Caco-2 (cell line): ENCODE results near the gene DIAPH3. TPM values are rescaled to one million over a fixed set of nuclear protein-coding genes. Genes with fewer than 3 reads are reported as not detected.

ENCODE experiments used
- BruUV-seq: library from RNA; stranded (reverse); fragments of 400-500 nt; replicated peaks from 2 replicates; lab custom pipeline; 2021; lab: Mats Ljungman, UMichigan
- CTCF ChIA-PET: fragments of 300-600 bp; sonication (Branson Sonifier 250); formaldehyde crosslinking; loops from one replicate; lab custom pipeline; 2022; ENCODE audit warnings: antibody characterized with exemption; lab: Charles Lee
- POLR2A ChIA-PET: fragments of 300-600 bp; sonication (Branson Sonifier 250); formaldehyde crosslinking; loops from one replicate; lab custom pipeline; 2022; ENCODE audit warnings: antibody characterized with exemption; lab: Charles Lee
- DNase-seq, 2 experiments: peaks; one replicate each; pipeline versions ENCODE4 v3.0.0 to v3.0.0-alpha.2; 2020 to 2022
- H3K27me3 ChIP-seq: replicated peaks from 2 replicates; pipeline ENCODE4 v1.6.0; 2011; ENCODE audit warnings: low read length; ENCODE audit not compliant: control insufficient read depth, insufficient read depth
- H3K36me3 ChIP-seq: 2 replicates; pipeline ENCODE4 v1.5.1; 2011; ENCODE audit warnings: low read length; ENCODE audit not compliant: control insufficient read depth, insufficient read depth
- H3K4me1 ChIP-seq: fragments of 250-450 bp; sonication (Bioruptor Pico); 2 replicates; pipeline ENCODE4 v1.5.1; 2020; ENCODE audit warnings: mild to moderate bottlenecking
- H3K4me3 ChIP-seq: 2 replicates; pipeline ENCODE4 v1.5.1; 2011; ENCODE audit warnings: low read depth, mild to moderate bottlenecking, control low read depth, low read length
- H3K9me3 ChIP-seq: fragments of 250-450 bp; sonication (Bioruptor Pico); 2 replicates; pipeline ENCODE4 v1.5.1; 2020; ENCODE audit warnings: mild to moderate bottlenecking, moderate library complexity
- H3K27ac Mint-ChIP-seq: one replicate; pipeline ENCODE4 v1.8.0; 2022; ENCODE audit warnings: mixed read lengths; ENCODE audit not compliant: unreplicated experiment
- H3K27me3 Mint-ChIP-seq: one replicate; pipeline ENCODE4 v1.8.0; 2022; ENCODE audit warnings: mixed read lengths; ENCODE audit not compliant: insufficient read depth, unreplicated experiment
- H3K36me3 Mint-ChIP-seq: one replicate; pipeline ENCODE4 v1.8.0; 2022; ENCODE audit warnings: mild to moderate bottlenecking, mixed read lengths; ENCODE audit not compliant: insufficient read depth, unreplicated experiment
- H3K4me1 Mint-ChIP-seq: one replicate; pipeline ENCODE4 v1.8.0; 2022; ENCODE audit warnings: low read depth, mixed read lengths; ENCODE audit not compliant: unreplicated experiment
- H3K4me3 Mint-ChIP-seq: one replicate; pipeline ENCODE4 v1.8.0; 2022; ENCODE audit warnings: mild to moderate bottlenecking, moderate library complexity, mixed read lengths; ENCODE audit not compliant: unreplicated experiment
- H3K9me3 Mint-ChIP-seq: one replicate; pipeline ENCODE4 v1.8.0; 2022; ENCODE audit warnings: mixed read lengths; ENCODE audit not compliant: unreplicated experiment
- CTCF ChIP-seq, 2 experiments: fragments of 200-600 bp in 1 of 2; IDR thresholded peaks; 1 replicate in 1 of 2; 2 replicates in 1 of 2; pipeline versions ENCODE4 v1.5.1 to v1.8.0; 2011 to 2022; ENCODE audit warnings: antibody characterized with exemption in 1 of 2, control low read depth in 1 of 2, inconsistent platforms in 1 of 2, low read depth in 1 of 2, low read length in 1 of 2, mild to moderate bottlenecking in 1 of 2, moderate library complexity in 1 of 2; ENCODE audit not compliant: insufficient read depth in 1 of 2, severe bottlenecking in 1 of 2, unreplicated experiment in 1 of 2
- intact Hi-C: fragments of 100-400 bp; cut with micrococcal nuclease; formaldehyde crosslinking; loops from one replicate; pipeline ENCODE4 v1.10.0; 2022; ENCODE audit not compliant: unreplicated experiment
- total RNA-seq: library from RNA; stranded (reverse); gene quantifications from 2 replicates; pipeline ENCODE4 v1.2.3, GENCODE V29; 2022

The DIAPH3 gene
- total RNA-seq, 1 experiment from 2014 or later = 60.6 TPM

- ChIA-PET POLR2A (no interaction called here), CTCF (no interaction called here)
- Mint-ChIP-seq H3K27me3 (no peaks in the 10 kb centered on the region), H3K9me3 (no peaks in the 10 kb centered on the region), H3K4me1 (no peaks in the 10 kb centered on the region), H3K36me3 (peaks cover 30% of the 10 kb centered on the region), H3K4me3 (no peak overlapping the region), H3K27ac (no peak overlapping the region)
- DNase-seq = no peak
- TF ChIP-seq CTCF (IDR thresholded peaks at IDR 0.05; ENCODE audit: insufficient read depth in 1 of 2, low read depth in 1 of 2, low read length in 1 of 2, severe bottlenecking in 1 of 2, unreplicated experiment in 1 of 2) = no peak
- H3K36me3 ChIP-seq = no peaks in the 10 kb centered on the region
- BruUV-seq = no TSS peak
- no peaks in the 10 kb centered on the region for H3K9me3 ChIP-seq
- H3K4me1 ChIP-seq = no peaks in the 10 kb centered on the region
- no peak overlapping the region for H3K4me3 ChIP-seq
- no peaks in the 10 kb centered on the region for H3K27me3 ChIP-seq
- intact Hi-C loops = no loop called here
These were observed 200.3 kb downstream of the DIAPH3 start for GRCh38 chr13:59963383-59963782.

GRCh38 chr13:59962343-59962742 lies 201.4 kb downstream of the DIAPH3 start:
- ChIA-PET CTCF (interaction anchor here (0.6 to 0.7 kb wide), 2 partner anchors 9 to 247 kb away, joined by 3 to 5 read pairs; no protein-coding TSS in a partner anchor), POLR2A (no interaction called here)
- Mint-ChIP-seq H3K9me3 (no peaks in the 10 kb centered on the region), H3K27me3 (no peaks in the 10 kb centered on the region), H3K4me1 (no peaks in the 10 kb centered on the region), H3K4me3 (no peak overlapping the region), H3K36me3 (peaks cover 28% of the 10 kb centered on the region), H3K27ac (no peak overlapping the region)
- no TSS peak for BruUV-seq
- no peaks in the 10 kb centered on the region for H3K27me3 ChIP-seq
- intact Hi-C loops = no loop called here
- no peaks in the 10 kb centered on the region for H3K9me3 ChIP-seq
- H3K4me3 ChIP-seq = no peak overlapping the region
- no peaks in the 10 kb centered on the region for H3K4me1 ChIP-seq
- no peak for DNase-seq
- TF ChIP-seq CTCF (IDR thresholded peaks at IDR 0.05; ENCODE audit: insufficient read depth in 1 of 2, low read depth in 1 of 2, low read length in 1 of 2, severe bottlenecking in 1 of 2, unreplicated experiment in 1 of 2) = no peak
- no peaks in the 10 kb centered on the region for H3K36me3 ChIP-seq

GRCh38 chr13:59960683-59961082 lies 203.0 kb downstream of the DIAPH3 start:
- Histone ChIP-seq H3K4me3 (no peak overlapping the region), H3K36me3 (no peaks in the 10 kb centered on the region), H3K27me3 (no peaks in the 10 kb centered on the region), H3K9me3 (no peaks in the 10 kb centered on the region), H3K4me1 (no peaks in the 10 kb centered on the region)
- Mint-ChIP-seq H3K9me3 (peaks cover 5% of the 10 kb centered on the region), H3K4me3 (no peak overlapping the region), H3K4me1 (no peaks in the 10 kb centered on the region), H3K36me3 (peaks cover 42% of the 10 kb centered on the region), H3K27ac (no peak overlapping the region), H3K27me3 (no peaks in the 10 kb centered on the region)
- DNase-seq = no peak
- intact Hi-C loops = no loop called here
- POLR2A ChIA-PET = no interaction called here
- BruUV-seq = no TSS peak
- CTCF ChIA-PET = no interaction called here
- TF ChIP-seq CTCF (IDR thresholded peaks at IDR 0.05; ENCODE audit: insufficient read depth in 1 of 2, low read depth in 1 of 2, low read length in 1 of 2, severe bottlenecking in 1 of 2, unreplicated experiment in 1 of 2) = no peak
